H1 (cell line): ENCODE results near the gene UBA6.

Experiments used
- BRCA1 ChIP-seq: IDR thresholded peaks from 2 replicates; pipeline ENCODE4 v1.6.1; 2012; ENCODE audit warnings: low read depth, low read length, improper control_type of control experiment
- CREB1 ChIP-seq: IDR thresholded peaks from 2 replicates; pipeline ENCODE4 v1.6.1; 2012; ENCODE audit warnings: inconsistent platforms
- CTCF ChIP-seq, 3 experiments: IDR thresholded peaks; 1 replicate in 2 of 3; 2 replicates in 1 of 3; pipeline versions ENCODE4 v1.5.1 to v1.6.1; 2011; ENCODE audit warnings: low read length in 3 of 3, mild to moderate bottlenecking in 3 of 3, inconsistent platforms in 2 of 3, low read depth in 1 of 3, moderate library complexity in 1 of 3; ENCODE audit not compliant: insufficient read depth in 1 of 3; ENCODE audit errors: control extremely low read depth in 1 of 3
- GABPA ChIP-seq: IDR thresholded peaks from 2 replicates; pipeline ENCODE4 v1.6.1; 2011; ENCODE audit warnings: mild to moderate bottlenecking, low read length, moderate library complexity, borderline replicate concordance; ENCODE audit not compliant: insufficient read depth
- KDM5A ChIP-seq: fragments of 200-600 bp; IDR thresholded peaks from 2 replicates; pipeline ENCODE4 v1.7.1; 2012; ENCODE audit warnings: mild to moderate bottlenecking, low read length, inconsistent platforms, mixed read lengths
- POLR2A ChIP-seq, 2 experiments: IDR thresholded peaks; 1 replicate in 1 of 2; 2 replicates in 1 of 2; pipeline ENCODE4 v1.6.1; 2011; ENCODE audit warnings: low read depth in 2 of 2, low read length in 2 of 2, mild to moderate bottlenecking in 2 of 2; ENCODE audit errors: control extremely low read depth in 1 of 2
- POLR2AphosphoS5 ChIP-seq: IDR thresholded peaks from 2 replicates; pipeline ENCODE4 v1.6.1; 2011; ENCODE audit warnings: low read depth, low read length
- RFX5 ChIP-seq: IDR thresholded peaks from 2 replicates; pipeline ENCODE4 v1.6.1; 2011; ENCODE audit warnings: low read depth, low read length, improper control_type of control experiment, borderline replicate concordance
- SIN3A ChIP-seq, 2 experiments: IDR thresholded peaks in 1 of 2; conservative IDR thresholded peaks in 1 of 2; 2 replicates each; pipeline ENCODE4 v1.6.1; 2011 to 2012; ENCODE audit warnings: low read length in 2 of 2, improper control_type of control experiment in 1 of 2, low read depth in 1 of 2, mild to moderate bottlenecking in 1 of 2
- SIRT6 ChIP-seq: IDR thresholded peaks from one replicate; pipeline ENCODE4 v1.7.1; 2012; ENCODE audit warnings: low read length, inconsistent platforms
- SUZ12 ChIP-seq: fragments of 200-600 bp; sonication (generic); IDR thresholded peaks from 2 replicates; pipeline ENCODE4 v1.6.1; 2012; ENCODE audit warnings: mild to moderate bottlenecking, inconsistent platforms, low read length, moderate library complexity, mixed read lengths
- TAF1 ChIP-seq: IDR thresholded peaks from 2 replicates; pipeline ENCODE4 v1.6.1; 2011; ENCODE audit warnings: mild to moderate bottlenecking, low read depth, low read length
- TAF7 ChIP-seq: optimal IDR thresholded peaks from 2 replicates; pipeline ENCODE3; 2011; ENCODE audit warnings: low read depth, mild to moderate bottlenecking, inconsistent platforms, low read length, moderate library complexity, borderline replicate concordance
- TF ChIP-seq, protein P1 (sequence below): IDR thresholded peaks from 2 replicates; pipeline ENCODE4 v1.6.1; 2012; ENCODE audit warnings: inconsistent platforms

- TF ChIP-seq, protein P1, sequence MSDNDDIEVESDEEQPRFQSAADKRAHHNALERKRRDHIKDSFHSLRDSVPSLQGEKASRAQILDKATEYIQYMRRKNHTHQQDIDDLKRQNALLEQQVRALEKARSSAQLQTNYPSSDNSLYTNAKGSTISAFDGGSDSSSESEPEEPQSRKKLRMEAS, result no peak
- TF ChIP-seq RFX5, result no peak
- TF ChIP-seq CTCF (IDR thresholded peaks at IDR 0.05; ENCODE audit: control extremely low read depth in 1 of 3, insufficient read depth in 1 of 3, low read depth in 1 of 3, low read length in 3 of 3), result no peak
- no peak for TF ChIP-seq SUZ12
- TF ChIP-seq KDM5A, result no peak
- no peak for TF ChIP-seq CREB1
- no peak for TF ChIP-seq TAF7
- TF ChIP-seq POLR2A (IDR thresholded peaks at IDR 0.05; ENCODE audit: control extremely low read depth in 1 of 2, low read depth in 2 of 2, low read length in 2 of 2), result no peak
- TF ChIP-seq GABPA, result no peak
- TF ChIP-seq BRCA1, result no peak
- TF ChIP-seq POLR2AphosphoS5, result no peak
- TF ChIP-seq SIN3A (conservative IDR thresholded peaks at IDR 0.05 in 1 of 2, IDR thresholded peaks at IDR 0.05 in 1 of 2; ENCODE audit: low read depth in 1 of 2, low read length in 2 of 2), result no peak
- TF ChIP-seq TAF1, result no peak
- TF ChIP-seq SIRT6, result no peak
Measured at GRCh38 chr4:67682266-67682665, 18.7 kb downstream of the UBA6 start.
